Measurements from ENCODE around the gene NXPE4. TPM values are rescaled to one million over a fixed set of nuclear protein-coding genes. Genes with fewer than 3 reads are reported as not detected.

Gene NXPE4
- total and polyA plus RNA-seq, 9 of the 15 experiments (the other 6 are each of a cell fraction or from before 2014, with no cell fraction given) = not detected

DNA sequence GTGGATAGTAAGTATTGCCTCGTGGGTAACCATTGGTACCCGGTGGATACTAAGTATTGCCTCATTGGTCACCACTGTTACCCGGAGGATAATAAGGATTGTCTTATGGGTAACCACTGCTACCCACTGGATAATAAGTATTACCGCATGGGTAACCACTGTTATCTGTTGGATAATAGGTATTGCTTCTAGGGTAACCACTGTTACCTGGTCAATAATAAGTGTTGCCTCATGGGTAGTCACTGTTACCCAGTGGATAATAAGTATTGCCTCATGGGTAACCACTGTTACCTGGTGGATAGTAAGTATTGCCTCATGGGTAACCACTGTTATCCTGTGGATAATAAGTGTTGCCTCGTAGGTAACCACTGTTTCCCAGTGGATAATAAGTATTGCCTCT lies 22.6 kb upstream of the NXPE4 start:
- no peak for FAIRE-seq
- Histone ChIP-seq H3K4me2 (ENCODE audit: insufficient read depth, low read length) (no peak overlapping the region), H2AFZ (ENCODE audit: low read depth, low read length) (no peak overlapping the region), H3K79me2 (ENCODE audit: control insufficient read depth, insufficient read depth, low read length) (no peaks in the 10 kb centered on the region), H4K20me1 (replicated peaks; ENCODE audit: control insufficient read depth, insufficient read depth, low read length) (no peaks in the 10 kb centered on the region), H3K9me3 (replicated peaks; ENCODE audit: control insufficient read depth, insufficient read depth, low read depth, low read length) (peaks cover 12% of the 10 kb centered on the region), H3K9ac (ENCODE audit: insufficient read depth in 1 of 2, low read depth in 2 of 2, low read length in 2 of 2) (no peak overlapping the region), H3K27ac (ENCODE audit: extremely low read depth, low read depth, low read length) (no peak overlapping the region), H3K4me1 (replicated peaks in 1 of 2; ENCODE audit: control insufficient read depth in 2 of 2, insufficient read depth in 2 of 2, low read length in 2 of 2) (no peaks in the 10 kb centered on the region), H3K4me3 (no peak overlapping the region), H3K27me3 (ENCODE audit: control insufficient read depth in 2 of 2, insufficient read depth in 2 of 2, low read length in 2 of 2) (no peaks in the 10 kb centered on the region), H3K36me3 (ENCODE audit: control insufficient read depth, insufficient read depth, low read length) (no peaks in the 10 kb centered on the region), H3K9me1 (ENCODE audit: control insufficient read depth, insufficient read depth, low read length) (no peaks in the 10 kb centered on the region)
- CTCF ChIA-PET (ENCODE audit: low intra/inter-chr PET ratio) = no interaction called here
- WGBS (ENCODE audit: insufficient coverage, low coverage, missing lambda C conversion rate) = 1% methylated on average over 5 of the region's 5 CpGs
- BruUV-seq (replicated peaks) = no TSS peak
- ATAC-seq = no peak
- DNase-seq (ENCODE audit: extremely low read depth in 1 of 4, low spot score in 3 of 4) = no peak
- intact Hi-C loops (cut with micrococcal nuclease) (no loop called here), in situ Hi-C loops (cut with MboI) (no loop called here)
- POLR2A ChIA-PET = no interaction called here
- no peak for TF ChIP-seq ZKSCAN1 (IDR thresholded peaks at IDR 0.05; ENCODE audit: low read depth, low read length)
- TF ChIP-seq NFIC (IDR thresholded peaks at IDR 0.05) = no peak
- TF ChIP-seq, protein P1, sequence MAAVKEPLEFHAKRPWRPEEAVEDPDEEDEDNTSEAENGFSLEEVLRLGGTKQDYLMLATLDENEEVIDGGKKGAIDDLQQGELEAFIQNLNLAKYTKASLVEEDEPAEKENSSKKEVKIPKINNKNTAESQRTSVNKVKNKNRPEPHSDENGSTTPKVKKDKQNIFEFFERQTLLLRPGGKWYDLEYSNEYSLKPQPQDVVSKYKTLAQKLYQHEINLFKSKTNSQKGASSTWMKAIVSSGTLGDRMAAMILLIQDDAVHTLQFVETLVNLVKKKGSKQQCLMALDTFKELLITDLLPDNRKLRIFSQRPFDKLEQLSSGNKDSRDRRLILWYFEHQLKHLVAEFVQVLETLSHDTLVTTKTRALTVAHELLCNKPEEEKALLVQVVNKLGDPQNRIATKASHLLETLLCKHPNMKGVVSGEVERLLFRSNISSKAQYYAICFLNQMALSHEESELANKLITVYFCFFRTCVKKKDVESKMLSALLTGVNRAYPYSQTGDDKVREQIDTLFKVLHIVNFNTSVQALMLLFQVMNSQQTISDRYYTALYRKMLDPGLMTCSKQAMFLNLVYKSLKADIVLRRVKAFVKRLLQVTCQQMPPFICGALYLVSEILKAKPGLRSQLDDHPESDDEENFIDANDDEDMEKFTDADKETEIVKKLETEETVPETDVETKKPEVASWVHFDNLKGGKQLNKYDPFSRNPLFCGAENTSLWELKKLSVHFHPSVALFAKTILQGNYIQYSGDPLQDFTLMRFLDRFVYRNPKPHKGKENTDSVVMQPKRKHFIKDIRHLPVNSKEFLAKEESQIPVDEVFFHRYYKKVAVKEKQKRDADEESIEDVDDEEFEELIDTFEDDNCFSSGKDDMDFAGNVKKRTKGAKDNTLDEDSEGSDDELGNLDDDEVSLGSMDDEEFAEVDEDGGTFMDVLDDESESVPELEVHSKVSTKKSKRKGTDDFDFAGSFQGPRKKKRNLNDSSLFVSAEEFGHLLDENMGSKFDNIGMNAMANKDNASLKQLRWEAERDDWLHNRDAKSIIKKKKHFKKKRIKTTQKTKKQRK (IDR thresholded peaks at IDR 0.05; ENCODE audit: borderline replicate concordance, low read depth, low read length) = no peak
- no peak for TF ChIP-seq NR2C2 (CRISPR knock-in tag; IDR thresholded peaks at IDR 0.05)
- no peak for TF ChIP-seq NR2C2 (tag; IDR thresholded peaks at IDR 0.05)
- TF ChIP-seq MEF2D (tag; conservative IDR thresholded peaks at IDR 0.05; ENCODE audit: low read depth) = no peak
- no peak for TF ChIP-seq SRSF9 (IDR thresholded peaks at IDR 0.05; ENCODE audit: borderline replicate concordance, low read depth, low read length)
- TF ChIP-seq SUPT5H (IDR thresholded peaks at IDR 0.05) = no peak
- no peak for TF ChIP-seq NCOA1 (IDR thresholded peaks at IDR 0.05; ENCODE audit: low read depth)
- TF ChIP-seq CREB5 (CRISPR knock-in tag; IDR thresholded peaks at IDR 0.05) = no peak
- TF ChIP-seq KDM4B (IDR thresholded peaks at IDR 0.05; ENCODE audit: borderline replicate concordance in 2 of 2, low read depth in 1 of 2) = no peak

Measured in K562 (cell line).